B cell (primary cell): ENCODE data around the gene CD207.
A peak's percentile ranks its signal among the peaks of the same experiment; 100 is the strongest.

ENCODE experiments used
- CTCF ChIP-seq: fragments of 200-600 bp; IDR thresholded peaks from one replicate; pipeline ENCODE4 v1.8.0; 2022; ENCODE audit warnings: antibody characterized with exemption, mild to moderate bottlenecking
- EZH2 ChIP-seq: IDR thresholded peaks from 2 replicates; pipeline ENCODE4 v1.6.1; 2012; ENCODE audit warnings: borderline replicate concordance, low read depth, mild to moderate bottlenecking, moderate library complexity, low read length; ENCODE audit not compliant: insufficient read depth, poor library complexity, severe bottlenecking

GRCh38 chr2:70861777-70862625 lies 26.4 kb upstream of the CD207 start:
- TF ChIP-seq CTCF, result peak; percentile 95
- TF ChIP-seq EZH2, result no peak
